Activated T-helper 2 cell treated with anti-CD3 and anti-CD28 coated beads, Interferon-gamma antibody, Interleukin-2, Interleukin-4, amounts not matched to agents 10 μg/mL and 5 μg/mL and 100 μg/mL, durations not matched to agents 14 hours and 24 hours and 36 hours (primary cell): Measurements from ENCODE around the gene SPPL3. TPM values are rescaled to one million over a fixed set of nuclear protein-coding genes. Genes with fewer than 3 reads are reported as not detected.

ENCODE experiments used
- DNase-seq: peaks from one replicate; pipeline ENCODE4 v3.0.0; 2021; ENCODE audit warnings: low spot score
- H3K27ac Mint-ChIP-seq: one replicate; pipeline ENCODE4 v1.8.0; 2021; ENCODE audit warnings: mixed read lengths
- H3K27me3 Mint-ChIP-seq: one replicate; pipeline ENCODE4 v1.8.0; 2021; ENCODE audit warnings: low read depth, mixed read lengths
- H3K36me3 Mint-ChIP-seq: one replicate; pipeline ENCODE4 v1.8.0; 2021; ENCODE audit warnings: low read depth, mixed read lengths
- H3K4me1 Mint-ChIP-seq: one replicate; pipeline ENCODE4 v1.8.0; 2021; ENCODE audit warnings: low read depth, mixed read lengths
- H3K4me3 Mint-ChIP-seq: one replicate; pipeline ENCODE4 v1.8.0; 2021; ENCODE audit warnings: low read depth, mild to moderate bottlenecking, moderate library complexity, mixed read lengths
- H3K9me3 Mint-ChIP-seq: one replicate; pipeline ENCODE4 v1.8.0; 2021; ENCODE audit warnings: mixed read lengths
- intact Hi-C: fragments of 100-400 bp; cut with micrococcal nuclease; formaldehyde crosslinking; loops from one replicate; pipeline ENCODE4 v1.15.1; 2023
- total RNA-seq: library from RNA; stranded (reverse); gene quantifications from 2 replicates; pipeline ENCODE4 v1.2.3, GENCODE V29; 2022

Gene SPPL3
- total RNA-seq, 1 donor from 2014 or later: 33.4 TPM

DNA sequence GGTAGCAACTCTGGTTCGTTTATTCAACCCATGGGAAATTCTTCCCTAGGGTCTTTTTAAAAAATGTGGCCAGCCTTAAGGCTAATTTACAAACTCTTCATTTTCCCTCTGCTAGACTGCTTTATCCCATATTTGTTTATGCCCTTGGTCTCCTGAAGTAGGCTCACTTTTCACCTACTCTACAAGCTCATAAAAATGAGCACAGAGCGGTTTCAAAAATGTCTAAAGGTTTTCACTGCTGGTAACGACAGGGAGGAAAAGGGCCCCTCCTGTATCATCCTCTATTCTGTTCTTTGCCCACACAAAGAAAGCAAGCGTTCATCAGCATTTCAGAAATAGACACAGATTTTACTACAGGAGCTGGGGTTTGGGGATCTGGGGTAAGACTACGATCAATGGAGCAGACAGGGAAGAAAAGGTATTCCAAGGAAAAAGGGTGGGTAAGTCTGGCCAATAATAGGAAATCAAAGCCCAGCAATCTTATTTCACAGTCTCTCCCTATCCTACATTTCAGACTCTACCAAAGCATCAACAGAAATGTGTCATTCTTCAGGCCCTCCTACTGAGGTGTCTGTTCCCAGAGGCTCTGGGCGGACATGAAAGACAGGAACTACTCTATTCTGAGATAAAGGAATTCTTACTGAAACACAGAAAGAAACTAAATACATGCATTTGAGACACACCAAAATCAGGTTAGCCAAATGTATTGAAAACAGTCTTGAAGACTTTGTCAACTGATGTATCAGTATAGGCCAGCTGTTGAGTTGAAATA lies 86.4 kb downstream of the SPPL3 start:
- Mint-ChIP-seq H3K4me3 (no peak overlapping the region), H3K4me1 (peaks cover 28% of the 10 kb centered on the region), H3K9me3 (no peaks in the 10 kb centered on the region), H3K27ac (no peak overlapping the region), H3K36me3 (no peaks in the 10 kb centered on the region), H3K27me3 (no peaks in the 10 kb centered on the region)
- DNase-seq: no peak
- intact Hi-C loops: no loop called here

DNA sequence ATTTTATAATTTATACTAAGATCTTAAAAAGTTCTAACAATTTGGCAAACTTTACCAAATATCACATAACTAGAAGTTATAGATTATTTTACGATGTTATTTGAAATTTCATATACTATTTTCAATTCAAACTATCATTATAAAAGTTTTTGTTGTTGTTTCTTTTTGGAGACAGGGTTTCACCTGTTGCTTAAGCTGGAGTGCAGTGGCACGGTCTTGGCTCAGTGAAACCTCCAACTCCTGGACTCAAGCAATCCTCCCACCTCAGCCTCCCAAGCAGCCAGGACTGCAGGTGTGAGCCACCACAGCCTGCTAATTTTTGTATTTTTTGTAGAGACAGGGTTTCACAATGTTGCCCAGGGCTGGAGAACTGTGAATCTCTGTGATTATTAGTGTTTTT lies 87.8 kb downstream of the SPPL3 start:
- no peaks in the 10 kb centered on the region for H3K27me3 Mint-ChIP-seq
- no peak overlapping the region for H3K4me3 Mint-ChIP-seq
- peaks cover 23% of the 10 kb centered on the region for H3K4me1 Mint-ChIP-seq
- no peak overlapping the region for H3K27ac Mint-ChIP-seq
- no peaks in the 10 kb centered on the region for H3K9me3 Mint-ChIP-seq
- intact Hi-C loops: no loop called here
- peaks cover 2% of the 10 kb centered on the region for H3K36me3 Mint-ChIP-seq
- no peak for DNase-seq

DNA sequence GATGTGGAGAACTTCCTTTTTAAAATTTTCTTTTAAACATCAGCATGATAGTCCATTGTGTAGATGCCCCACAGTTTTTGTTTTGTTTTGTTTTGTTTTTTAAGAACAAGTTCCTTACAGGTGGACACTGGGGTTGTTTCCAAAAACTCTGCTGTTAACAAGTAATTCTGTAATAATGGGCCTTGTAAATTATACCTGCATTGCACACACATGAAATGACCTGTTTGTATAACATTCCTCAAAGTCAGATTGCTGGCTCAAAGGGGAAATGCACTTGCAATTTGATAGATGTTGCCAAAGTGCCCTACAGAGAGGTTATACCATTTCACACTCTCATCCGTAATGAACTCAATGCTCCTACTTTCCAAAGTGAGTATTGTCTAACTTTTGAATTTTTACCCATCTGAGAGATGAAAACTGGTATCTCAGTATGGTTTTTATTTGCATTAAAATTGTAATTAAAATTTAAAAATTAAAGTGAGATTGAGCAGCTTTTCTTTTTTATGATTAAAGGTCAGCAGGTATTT lies 89.2 kb downstream of the SPPL3 start:
- H3K4me3 Mint-ChIP-seq: no peak overlapping the region
- DNase-seq: no peak
- H3K27me3 Mint-ChIP-seq: no peaks in the 10 kb centered on the region
- intact Hi-C loops: no loop called here
- peaks cover 11% of the 10 kb centered on the region for H3K36me3 Mint-ChIP-seq
- H3K9me3 Mint-ChIP-seq: no peaks in the 10 kb centered on the region
- peaks cover 21% of the 10 kb centered on the region for H3K4me1 Mint-ChIP-seq
- H3K27ac Mint-ChIP-seq: no peak overlapping the region

GRCh38 chr12:120814203-120814902 lies 89.8 kb downstream of the SPPL3 start:
- Mint-ChIP-seq H3K27ac (no peak overlapping the region), H3K9me3 (no peaks in the 10 kb centered on the region), H3K36me3 (peaks cover 13% of the 10 kb centered on the region), H3K4me1 (peaks cover 21% of the 10 kb centered on the region), H3K4me3 (no peak overlapping the region), H3K27me3 (no peaks in the 10 kb centered on the region)
- intact Hi-C loops: no loop called here
- DNase-seq: no peak

DNA sequence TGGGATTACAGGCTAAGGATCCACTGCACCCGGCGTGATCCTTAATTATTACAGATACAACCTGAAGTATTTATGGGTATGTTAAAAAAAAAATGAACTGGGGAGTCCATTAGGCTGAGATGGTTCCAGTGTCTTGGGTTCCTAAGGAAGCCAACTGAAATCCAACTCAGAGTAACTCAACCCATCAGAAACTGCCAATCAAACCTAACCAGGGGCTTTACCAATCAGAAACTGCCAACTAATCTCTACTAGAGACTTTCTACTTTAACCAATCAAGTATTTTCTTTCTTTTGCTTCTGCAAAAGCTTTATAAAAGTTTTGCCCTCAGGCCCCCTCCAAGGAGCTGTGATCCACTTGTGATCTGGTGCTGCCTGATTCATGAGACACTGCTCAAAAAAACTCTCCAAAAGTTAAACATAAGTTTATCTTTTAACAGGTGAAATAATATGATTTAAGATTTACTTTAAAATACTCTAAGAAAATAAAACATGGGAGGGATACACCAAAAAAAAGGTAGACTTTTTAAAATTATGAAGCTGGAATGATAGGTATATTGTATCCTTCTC lies 90.5 kb downstream of the SPPL3 start:
- intact Hi-C loops: no loop called here
- Mint-ChIP-seq H3K9me3 (no peaks in the 10 kb centered on the region), H3K36me3 (peaks cover 18% of the 10 kb centered on the region), H3K27me3 (no peaks in the 10 kb centered on the region), H3K4me3 (no peak overlapping the region), H3K4me1 (peaks cover 21% of the 10 kb centered on the region), H3K27ac (no peak overlapping the region)
- DNase-seq: no peak

DNA sequence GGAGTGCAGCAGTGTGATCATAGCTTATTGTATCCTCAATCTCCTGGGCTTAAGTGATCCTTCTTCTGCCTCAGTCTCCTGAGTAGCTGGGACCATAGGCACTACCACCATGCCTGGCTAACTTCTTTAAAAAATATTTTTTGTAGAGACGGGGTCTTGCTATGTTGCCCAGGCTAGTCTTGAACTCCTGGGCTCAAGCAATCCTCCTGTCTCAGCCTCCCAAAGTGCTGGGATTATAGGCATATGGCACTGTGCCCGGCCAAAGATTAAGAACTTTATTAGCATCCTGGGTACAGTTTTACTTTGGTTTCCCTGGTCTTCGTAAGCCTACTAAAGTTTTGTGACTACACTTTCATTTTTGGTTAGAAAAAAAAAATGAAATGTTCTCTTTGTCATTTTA lies 94.1 kb downstream of the SPPL3 start:
- Mint-ChIP-seq H3K36me3 (peaks cover 24% of the 10 kb centered on the region), H3K27me3 (no peaks in the 10 kb centered on the region), H3K4me1 (peaks cover 15% of the 10 kb centered on the region), H3K27ac (no peak overlapping the region), H3K9me3 (no peaks in the 10 kb centered on the region), H3K4me3 (no peak overlapping the region)
- intact Hi-C loops: no loop called here
- DNase-seq: no peak

GRCh38 chr12:120804428-120804827 lies 99.7 kb downstream of the SPPL3 start:
- no peak for DNase-seq
- peaks cover 3% of the 10 kb centered on the region for H3K9me3 Mint-ChIP-seq
- H3K4me1 Mint-ChIP-seq: peaks cover 37% of the 10 kb centered on the region
- no peak overlapping the region for H3K27ac Mint-ChIP-seq
- no peak overlapping the region for H3K4me3 Mint-ChIP-seq
- peaks cover 29% of the 10 kb centered on the region for H3K36me3 Mint-ChIP-seq
- intact Hi-C loops: no loop called here
- no peaks in the 10 kb centered on the region for H3K27me3 Mint-ChIP-seq

DNA sequence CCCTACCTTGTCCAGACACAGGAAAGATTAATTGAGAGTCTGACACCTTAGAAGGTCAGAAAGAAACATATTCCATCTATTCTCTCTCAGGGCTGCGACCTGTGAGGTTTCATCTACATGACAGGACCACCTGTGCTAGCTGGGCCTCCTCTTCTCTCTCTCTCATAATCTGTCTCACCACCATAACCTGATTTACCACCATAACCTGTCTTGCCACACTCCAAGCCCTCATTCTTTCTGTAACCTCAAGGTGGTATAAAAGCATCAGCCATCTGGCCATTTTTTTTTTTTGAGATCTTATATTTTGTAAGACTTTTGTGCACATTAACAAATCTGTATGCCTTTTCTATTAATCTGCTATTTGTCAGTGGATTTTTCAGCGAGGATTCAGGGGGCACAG lies 103.0 kb downstream of the SPPL3 start:
- peak overlapping the region; percentile 71 for H3K27ac Mint-ChIP-seq
- peaks cover 61% of the 10 kb centered on the region for H3K4me1 Mint-ChIP-seq
- H3K9me3 Mint-ChIP-seq: peaks cover 20% of the 10 kb centered on the region
- H3K36me3 Mint-ChIP-seq: peaks cover 42% of the 10 kb centered on the region
- H3K4me3 Mint-ChIP-seq: no peak overlapping the region
- intact Hi-C loops: loop anchor here (2.0 kb wide), 1 partner anchor 20 kb away; no protein-coding TSS in a partner anchor
- no peak for DNase-seq
- H3K27me3 Mint-ChIP-seq: no peaks in the 10 kb centered on the region

DNA sequence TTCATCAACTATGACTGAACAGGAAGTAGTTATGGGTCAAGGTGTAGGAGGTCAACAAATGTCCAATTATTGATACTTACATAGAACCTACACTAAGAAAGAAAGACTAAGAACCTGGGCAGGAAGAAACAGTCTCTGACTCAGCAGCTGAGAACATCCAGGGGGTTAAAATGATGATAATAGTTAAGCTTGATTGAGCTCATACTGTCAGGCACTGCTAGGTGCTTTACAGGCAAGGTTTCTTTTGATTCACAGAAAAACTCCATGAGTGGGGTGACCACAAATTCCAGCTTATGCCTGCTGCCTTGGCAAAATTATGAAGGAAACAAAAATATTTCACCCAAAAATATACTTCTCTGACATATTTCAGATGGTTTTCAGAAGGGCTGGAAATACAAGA lies 103.5 kb downstream of the SPPL3 start:
- Mint-ChIP-seq H3K4me1 (peaks cover 61% of the 10 kb centered on the region), H3K4me3 (no peak overlapping the region)
- intact Hi-C loops: loop anchor here (2.0 kb wide), 1 partner anchor 20 kb away; no protein-coding TSS in a partner anchor

GRCh38 chr12:120799243-120800045 lies 104.7 kb downstream of the SPPL3 start:
- Mint-ChIP-seq H3K4me1 (peaks cover 61% of the 10 kb centered on the region), H3K9me3 (peaks cover 38% of the 10 kb centered on the region), H3K27me3 (no peaks in the 10 kb centered on the region), H3K4me3 (no peak overlapping the region), H3K27ac (peak overlapping the region; percentile 34), H3K36me3 (peaks cover 51% of the 10 kb centered on the region)
- no peak for DNase-seq
- intact Hi-C loops: loop anchor here (2.0 to 5.0 kb wide), 3 partner anchors 17 to 33 kb away; no protein-coding TSS in a partner anchor

More for the DNA sequence above, 103.5 kb downstream of the SPPL3 start:
- peaks cover 25% of the 10 kb centered on the region for H3K9me3 Mint-ChIP-seq
- H3K27me3 Mint-ChIP-seq: no peaks in the 10 kb centered on the region
- peak overlapping the region; percentile 42 for H3K27ac Mint-ChIP-seq
- H3K36me3 Mint-ChIP-seq: peaks cover 46% of the 10 kb centered on the region
- no peak for DNase-seq

GRCh38 chr12:120798696-120799095 lies 105.5 kb downstream of the SPPL3 start:
- Mint-ChIP-seq H3K36me3 (peaks cover 51% of the 10 kb centered on the region), H3K4me1 (peaks cover 55% of the 10 kb centered on the region), H3K4me3 (no peak overlapping the region), H3K9me3 (peaks cover 40% of the 10 kb centered on the region), H3K27ac (peak overlapping the region; percentile 34), H3K27me3 (no peaks in the 10 kb centered on the region)
- intact Hi-C loops: loop anchor here (2.0 to 5.0 kb wide), 2 partner anchors 16 to 34 kb away; no protein-coding TSS in a partner anchor
- no peak for DNase-seq
